Calu3 (cell line): Measurements from ENCODE around the gene FMNL3. TPM values are rescaled to one million over a fixed set of nuclear protein-coding genes. Genes with fewer than 3 reads are reported as not detected.

Source experiments
- BruUV-seq: library from RNA; stranded (reverse); fragments of 400-500 nt; replicated peaks from 2 replicates; lab custom pipeline; 2021; lab: Mats Ljungman, UMichigan
- CTCF ChIA-PET: fragments of 300-600 bp; sonication (Branson Sonifier 250); formaldehyde crosslinking; loops from one replicate; lab custom pipeline; 2022; ENCODE audit warnings: antibody characterized with exemption; lab: Charles Lee
- DNase-seq: peaks from one replicate; pipeline ENCODE4 v3.0.0; 2022
- H3K27ac Mint-ChIP-seq: one replicate; pipeline ENCODE4 v1.8.0; 2022; ENCODE audit warnings: mixed read lengths; ENCODE audit not compliant: unreplicated experiment
- H3K27me3 Mint-ChIP-seq: one replicate; pipeline ENCODE4 v1.8.0; 2022; ENCODE audit warnings: mixed read lengths; ENCODE audit not compliant: unreplicated experiment
- H3K36me3 Mint-ChIP-seq: one replicate; pipeline ENCODE4 v1.8.0; 2022; ENCODE audit warnings: mild to moderate bottlenecking, moderate library complexity, mixed read lengths; ENCODE audit not compliant: insufficient read depth, unreplicated experiment
- H3K4me1 Mint-ChIP-seq: one replicate; pipeline ENCODE4 v1.8.0; 2022; ENCODE audit warnings: mild to moderate bottlenecking, low read depth, mixed read lengths; ENCODE audit not compliant: unreplicated experiment
- H3K4me3 Mint-ChIP-seq: one replicate; pipeline ENCODE4 v1.8.0; 2022; ENCODE audit warnings: mild to moderate bottlenecking, low read depth, moderate library complexity, mixed read lengths; ENCODE audit not compliant: unreplicated experiment
- H3K9me3 Mint-ChIP-seq: one replicate; pipeline ENCODE4 v1.8.0; 2022; ENCODE audit warnings: low read depth, mixed read lengths; ENCODE audit not compliant: unreplicated experiment
- intact Hi-C: fragments of 100-400 bp; cut with micrococcal nuclease; formaldehyde crosslinking; loops from one replicate; pipeline ENCODE4 v1.10.0; 2022; ENCODE audit not compliant: unreplicated experiment
- total RNA-seq: library from RNA; stranded (reverse); gene quantifications from 2 replicates; pipeline ENCODE4 v1.2.3, GENCODE V29; 2022
- TF ChIP-seq, protein P1 (sequence below): fragments of 200-600 bp; IDR thresholded peaks from one replicate; pipeline ENCODE4 v1.8.0; 2022; ENCODE audit warnings: antibody characterized with exemption; ENCODE audit not compliant: unreplicated experiment

Gene FMNL3
- total RNA-seq, 1 experiment from 2014 or later: 4.4 TPM

- intact Hi-C loops: no loop called here
- CTCF ChIA-PET: no interaction called here
- peaks cover 5% of the 10 kb centered on the region for H3K4me1 Mint-ChIP-seq
- H3K27me3 Mint-ChIP-seq: peaks cover 7% of the 10 kb centered on the region
- TF ChIP-seq, protein P1, sequence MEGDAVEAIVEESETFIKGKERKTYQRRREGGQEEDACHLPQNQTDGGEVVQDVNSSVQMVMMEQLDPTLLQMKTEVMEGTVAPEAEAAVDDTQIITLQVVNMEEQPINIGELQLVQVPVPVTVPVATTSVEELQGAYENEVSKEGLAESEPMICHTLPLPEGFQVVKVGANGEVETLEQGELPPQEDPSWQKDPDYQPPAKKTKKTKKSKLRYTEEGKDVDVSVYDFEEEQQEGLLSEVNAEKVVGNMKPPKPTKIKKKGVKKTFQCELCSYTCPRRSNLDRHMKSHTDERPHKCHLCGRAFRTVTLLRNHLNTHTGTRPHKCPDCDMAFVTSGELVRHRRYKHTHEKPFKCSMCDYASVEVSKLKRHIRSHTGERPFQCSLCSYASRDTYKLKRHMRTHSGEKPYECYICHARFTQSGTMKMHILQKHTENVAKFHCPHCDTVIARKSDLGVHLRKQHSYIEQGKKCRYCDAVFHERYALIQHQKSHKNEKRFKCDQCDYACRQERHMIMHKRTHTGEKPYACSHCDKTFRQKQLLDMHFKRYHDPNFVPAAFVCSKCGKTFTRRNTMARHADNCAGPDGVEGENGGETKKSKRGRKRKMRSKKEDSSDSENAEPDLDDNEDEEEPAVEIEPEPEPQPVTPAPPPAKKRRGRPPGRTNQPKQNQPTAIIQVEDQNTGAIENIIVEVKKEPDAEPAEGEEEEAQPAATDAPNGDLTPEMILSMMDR: no peak
- no peak overlapping the region for H3K4me3 Mint-ChIP-seq
- H3K9me3 Mint-ChIP-seq: no peaks in the 10 kb centered on the region
- H3K36me3 Mint-ChIP-seq: peaks cover 13% of the 10 kb centered on the region
- no peak for DNase-seq
- BruUV-seq: no TSS peak
- H3K27ac Mint-ChIP-seq: no peak overlapping the region
Measured at GRCh38 chr12:49702676-49703215, 4.5 kb downstream of the FMNL3 start.

- CTCF ChIA-PET: no interaction called here
- H3K36me3 Mint-ChIP-seq: peaks cover 6% of the 10 kb centered on the region
- no peak overlapping the region for H3K4me3 Mint-ChIP-seq
- intact Hi-C loops: no loop called here
- TF ChIP-seq, protein P1: no peak
- DNase-seq: no peak
- H3K9me3 Mint-ChIP-seq: no peaks in the 10 kb centered on the region
- H3K27me3 Mint-ChIP-seq: no peaks in the 10 kb centered on the region
- H3K4me1 Mint-ChIP-seq: no peaks in the 10 kb centered on the region
- H3K27ac Mint-ChIP-seq: no peak overlapping the region
- BruUV-seq: no TSS peak
Measured at GRCh38 chr12:49702009-49702408, 5.2 kb downstream of the FMNL3 start.

- DNase-seq: no peak
- intact Hi-C loops: no loop called here
- H3K36me3 Mint-ChIP-seq: no peaks in the 10 kb centered on the region
- TF ChIP-seq, protein P1: no peak
- H3K27ac Mint-ChIP-seq: no peak overlapping the region
- CTCF ChIA-PET: interaction anchor here (0.9 kb wide), 1 partner anchor 75 kb away, joined by 4 read pairs; the partner anchor contains the start of gene PRPF40B
- H3K27me3 Mint-ChIP-seq: no peaks in the 10 kb centered on the region
- no peak overlapping the region for H3K4me3 Mint-ChIP-seq
- no peaks in the 10 kb centered on the region for H3K4me1 Mint-ChIP-seq
- no peaks in the 10 kb centered on the region for H3K9me3 Mint-ChIP-seq
- BruUV-seq: no TSS peak
Measured at GRCh38 chr12:49698619-49699545, 8.3 kb downstream of the FMNL3 start.

DNA sequence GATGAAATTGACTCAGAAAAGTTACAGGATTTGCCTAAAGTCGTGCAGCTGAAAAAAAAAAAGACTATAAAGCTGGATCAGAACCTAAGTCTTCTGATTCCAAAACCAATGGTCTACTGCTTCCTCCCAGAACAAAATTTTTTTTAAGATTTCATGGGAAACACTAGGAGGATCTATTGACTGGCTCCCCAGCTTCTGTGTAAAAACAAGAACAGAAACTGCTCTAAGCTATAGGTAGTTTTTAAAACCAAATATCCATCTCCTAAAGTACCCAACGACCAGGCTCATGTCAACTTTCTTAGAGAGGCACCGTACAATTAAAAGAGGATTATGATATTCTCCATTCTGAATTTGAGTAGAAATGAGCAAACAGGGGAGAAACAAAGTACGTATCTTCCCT is 9.4 kb downstream of the FMNL3 start:
- no peaks in the 10 kb centered on the region for H3K36me3 Mint-ChIP-seq
- TF ChIP-seq, protein P1: no peak
- H3K4me3 Mint-ChIP-seq: no peak overlapping the region
- intact Hi-C loops: no loop called here
- CTCF ChIA-PET: no interaction called here
- H3K27ac Mint-ChIP-seq: no peak overlapping the region
- no peaks in the 10 kb centered on the region for H3K9me3 Mint-ChIP-seq
- no peak for DNase-seq
- no TSS peak for BruUV-seq
- H3K4me1 Mint-ChIP-seq: no peaks in the 10 kb centered on the region
- H3K27me3 Mint-ChIP-seq: no peaks in the 10 kb centered on the region
